Hepatocyte (in vitro differentiated cells): ENCODE measurements around the gene TBC1D3B.
"Not testable (repeated sequence)": the region's sequence is repeated elsewhere in the genome, so short reads cannot be mapped to it uniquely, and the experiment has no call there.

Experiments used
- EZH2 ChIP-seq: fragments of 200-600 bp; sonication (generic); IDR thresholded peaks from 2 replicates; pipeline ENCODE4 v1.6.1; 2016; ENCODE audit warnings: antibody characterized with exemption, mild to moderate bottlenecking, borderline replicate concordance
- TF ChIP-seq, protein P1 (sequence below): fragments of 200-600 bp; sonication (generic); IDR thresholded peaks from 2 replicates; pipeline ENCODE4 v1.5.1; 2016; ENCODE audit warnings: antibody characterized with exemption, mild to moderate bottlenecking; ENCODE audit not compliant: poor library complexity

DNA sequence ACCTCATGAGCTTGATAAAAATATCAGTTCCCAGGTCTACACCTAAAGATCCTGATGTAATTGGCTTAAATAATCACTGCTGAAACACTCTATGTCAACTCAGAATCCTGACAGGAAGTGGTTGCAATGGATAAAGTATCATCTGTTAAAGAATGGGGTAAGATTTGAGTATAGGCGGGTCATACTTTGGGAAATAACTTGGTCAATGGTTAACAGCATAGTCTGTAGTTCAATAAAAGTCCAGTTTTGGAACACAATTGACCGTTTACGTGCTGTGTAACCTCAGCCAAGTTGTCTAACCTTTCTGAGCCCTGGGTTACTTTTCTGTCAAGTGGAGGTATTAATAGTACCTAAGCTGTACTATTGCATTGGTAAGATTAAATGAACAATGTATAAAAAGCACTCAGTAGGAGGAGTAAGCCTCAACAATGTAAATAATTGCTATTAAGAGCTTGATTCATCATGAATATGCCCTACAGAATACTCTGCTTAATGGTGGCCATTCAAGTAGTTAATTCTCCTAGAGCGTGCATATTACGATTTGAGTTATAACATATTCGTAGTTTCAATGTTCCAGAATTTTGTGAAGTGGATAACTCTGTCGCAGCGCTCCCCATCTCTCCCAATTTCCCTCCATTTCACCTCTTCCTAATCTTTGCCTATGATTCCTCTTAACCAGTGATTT lies 17.9 kb upstream of the TBC1D3B start:
- TF ChIP-seq, protein P1, sequence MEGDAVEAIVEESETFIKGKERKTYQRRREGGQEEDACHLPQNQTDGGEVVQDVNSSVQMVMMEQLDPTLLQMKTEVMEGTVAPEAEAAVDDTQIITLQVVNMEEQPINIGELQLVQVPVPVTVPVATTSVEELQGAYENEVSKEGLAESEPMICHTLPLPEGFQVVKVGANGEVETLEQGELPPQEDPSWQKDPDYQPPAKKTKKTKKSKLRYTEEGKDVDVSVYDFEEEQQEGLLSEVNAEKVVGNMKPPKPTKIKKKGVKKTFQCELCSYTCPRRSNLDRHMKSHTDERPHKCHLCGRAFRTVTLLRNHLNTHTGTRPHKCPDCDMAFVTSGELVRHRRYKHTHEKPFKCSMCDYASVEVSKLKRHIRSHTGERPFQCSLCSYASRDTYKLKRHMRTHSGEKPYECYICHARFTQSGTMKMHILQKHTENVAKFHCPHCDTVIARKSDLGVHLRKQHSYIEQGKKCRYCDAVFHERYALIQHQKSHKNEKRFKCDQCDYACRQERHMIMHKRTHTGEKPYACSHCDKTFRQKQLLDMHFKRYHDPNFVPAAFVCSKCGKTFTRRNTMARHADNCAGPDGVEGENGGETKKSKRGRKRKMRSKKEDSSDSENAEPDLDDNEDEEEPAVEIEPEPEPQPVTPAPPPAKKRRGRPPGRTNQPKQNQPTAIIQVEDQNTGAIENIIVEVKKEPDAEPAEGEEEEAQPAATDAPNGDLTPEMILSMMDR, result not testable (repeated sequence)
- TF ChIP-seq EZH2, result not testable (repeated sequence)
